Transverse colon (tissue), 4 donors: ENCODE results near the gene RALGPS1. TPM values are rescaled to one million over a fixed set of nuclear protein-coding genes. Genes with fewer than 3 reads are reported as not detected.
A peak's percentile ranks its signal among the peaks of the same experiment; 100 is the strongest.

Experiments
- DNase-seq: peaks from one replicate; pipeline ENCODE4 v3.0.0-alpha.2; 2019
- H3K27ac ChIP-seq, 4 donors: fragments of 200-600 bp; sonication (generic); 2 replicates each; pipeline ENCODE4 v1.5.1; 2016 to 2018; ENCODE audit warnings: inconsistent platforms in 4 of 4
- H3K27me3 ChIP-seq: fragments of 200-600 bp; sonication (generic); 2 replicates; pipeline ENCODE4 v1.5.1; 2017; ENCODE audit warnings: inconsistent platforms
- H3K36me3 ChIP-seq, 4 donors: fragments of 200-600 bp; sonication (generic); 2 replicates each; pipeline ENCODE4 v1.5.1; 2017 to 2019; ENCODE audit warnings: inconsistent platforms in 4 of 4
- H3K4me1 ChIP-seq, 4 donors: fragments of 200-600 bp; sonication (generic); 2 replicates each; pipeline ENCODE4 v1.5.1; 2017 to 2020; ENCODE audit warnings: inconsistent platforms in 4 of 4
- H3K4me3 ChIP-seq, 4 donors: fragments of 200-600 bp; sonication (generic); 1 replicate in 1 of 4; 2 replicates in 3 of 4; pipeline versions ENCODE4 v1.5.1 to v1.6.1; 2017 to 2019; ENCODE audit warnings: inconsistent platforms in 4 of 4
- H3K9me3 ChIP-seq, 2 donors: fragments of 200-600 bp; sonication (generic); 2 replicates each; pipeline ENCODE4 v1.5.1; 2017 to 2019; ENCODE audit warnings: inconsistent platforms in 2 of 2
- EP300 ChIP-seq: sonication (generic); formaldehyde crosslinking; IDR thresholded peaks from one replicate; pipeline ENCODE4 v1.6.1; 2017; ENCODE audit warnings: antibody characterized with exemption, low read depth
- POLR2A ChIP-seq: fragments of 450-650 bp; IDR thresholded peaks from one replicate; pipeline ENCODE4 v1.6.1; 2016; ENCODE audit warnings: antibody characterized with exemption, mild to moderate bottlenecking, moderate library complexity
- POLR2AphosphoS5 ChIP-seq, 3 donors: sonication (generic); formaldehyde crosslinking; IDR thresholded peaks; one replicate each; pipeline ENCODE4 v1.6.1; 2016; ENCODE audit warnings: antibody characterized with exemption in 3 of 3
- WGBS, 2 donors: methylation state at CpG; one replicate each; pipeline ENCODE4 v1.1.5; 2018; ENCODE audit warnings: low coverage in 1 of 2; 5-methylcytosine and 5-hydroxymethylcytosine counted together
- in situ Hi-C, 4 donors: fragments of 200-750 bp; cut with MboI; loops; one replicate each; pipeline versions ENCODE4 v1.15.0 to v1.15.1; 2017; ENCODE audit warnings: low sequenced_read_pairs in 3 of 4, low pct_ligation_motif_present in 1 of 4, low pct_unique_long_range_greater_than_20kb in 1 of 4
- intact Hi-C: fragments of 100-400 bp; cut with DNase I; formaldehyde crosslinking; loops from one replicate; pipeline ENCODE4 v1.15.1; 2023; ENCODE audit warnings: low total_unique reads
- total RNA-seq, 4 donors: library from RNA; depleted of rRNA; stranded (reverse); fragments of >200 nt; gene quantifications; one replicate each; pipeline ENCODE4 v1.1.0, GENCODE V29; 2016
- TF ChIP-seq, protein P1 (sequence below), 5 experiments: fragments of 200-600 bp in 3 of 5; fragments of 450-650 bp in 2 of 5; sonication (generic) in 3 of 5; IDR thresholded peaks; 1 replicate in 2 of 5; 2 replicates in 3 of 5; pipeline ENCODE4 v1.5.1; 2016 to 2017; ENCODE audit warnings: antibody characterized with exemption in 5 of 5, inconsistent platforms in 3 of 5, mild to moderate bottlenecking in 2 of 5, moderate library complexity in 1 of 5

RALGPS1 gene
- total RNA-seq, 4 donors from 2014 or later, result 46.0 to 119 (median 87.6) TPM

DNA sequence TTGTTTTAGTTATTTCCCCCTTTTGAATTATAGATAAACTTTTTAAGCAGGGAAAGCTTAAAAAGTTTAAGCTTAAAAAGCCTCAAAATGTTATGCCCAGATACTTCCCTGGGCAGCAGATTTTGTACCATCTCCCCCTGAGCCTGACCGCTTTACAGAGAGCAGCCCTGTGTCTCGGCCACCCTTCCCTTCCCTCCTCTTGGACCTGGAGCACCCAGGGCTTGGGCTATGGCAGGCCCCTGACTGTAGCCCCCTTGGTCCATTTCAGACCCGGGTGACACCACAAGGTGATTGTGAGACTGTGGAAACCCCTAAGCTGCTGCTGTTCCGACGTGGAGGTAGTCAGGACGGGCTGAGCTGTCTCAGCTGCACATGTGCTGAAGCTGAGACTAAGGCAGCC, 97.7 kb downstream of the RALGPS1 start:
- H3K27ac ChIP-seq, result peak overlapping the region in 1 of 4 donors; percentile 26
- in situ Hi-C loops, result no loop called here

DNA sequence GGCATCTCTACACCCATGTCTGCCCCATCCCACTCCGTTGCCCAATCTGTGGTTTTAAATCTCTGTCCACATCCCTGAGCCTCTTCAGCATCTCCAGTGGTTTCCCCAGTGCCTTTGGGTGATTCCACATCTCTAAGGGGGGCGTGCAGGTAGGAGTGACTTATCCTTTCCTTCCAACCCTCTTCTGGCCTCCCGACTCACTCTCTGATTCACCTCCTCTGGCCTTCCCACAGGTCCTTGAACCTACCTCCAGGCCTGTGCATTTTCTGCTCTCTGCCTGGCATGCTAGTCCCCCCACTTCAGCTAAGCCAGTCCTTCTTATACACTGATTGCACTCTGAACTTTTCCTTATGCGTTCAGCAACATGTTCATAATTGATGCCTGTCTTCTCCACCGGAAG, 99.0 kb downstream of the RALGPS1 start:
- in situ Hi-C loops (no loop called here), intact Hi-C loops (no loop called here)
- no peak overlapping the region for H3K4me3 ChIP-seq
- no peak for TF ChIP-seq POLR2A
- TF ChIP-seq EP300, result no peak
- no peak for TF ChIP-seq POLR2AphosphoS5 (IDR thresholded peaks at IDR 0.05)
- TF ChIP-seq, protein P1, sequence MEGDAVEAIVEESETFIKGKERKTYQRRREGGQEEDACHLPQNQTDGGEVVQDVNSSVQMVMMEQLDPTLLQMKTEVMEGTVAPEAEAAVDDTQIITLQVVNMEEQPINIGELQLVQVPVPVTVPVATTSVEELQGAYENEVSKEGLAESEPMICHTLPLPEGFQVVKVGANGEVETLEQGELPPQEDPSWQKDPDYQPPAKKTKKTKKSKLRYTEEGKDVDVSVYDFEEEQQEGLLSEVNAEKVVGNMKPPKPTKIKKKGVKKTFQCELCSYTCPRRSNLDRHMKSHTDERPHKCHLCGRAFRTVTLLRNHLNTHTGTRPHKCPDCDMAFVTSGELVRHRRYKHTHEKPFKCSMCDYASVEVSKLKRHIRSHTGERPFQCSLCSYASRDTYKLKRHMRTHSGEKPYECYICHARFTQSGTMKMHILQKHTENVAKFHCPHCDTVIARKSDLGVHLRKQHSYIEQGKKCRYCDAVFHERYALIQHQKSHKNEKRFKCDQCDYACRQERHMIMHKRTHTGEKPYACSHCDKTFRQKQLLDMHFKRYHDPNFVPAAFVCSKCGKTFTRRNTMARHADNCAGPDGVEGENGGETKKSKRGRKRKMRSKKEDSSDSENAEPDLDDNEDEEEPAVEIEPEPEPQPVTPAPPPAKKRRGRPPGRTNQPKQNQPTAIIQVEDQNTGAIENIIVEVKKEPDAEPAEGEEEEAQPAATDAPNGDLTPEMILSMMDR (IDR thresholded peaks at IDR 0.05), result no peak
- 60 to 95% methylated on average over 1 to 5 of the region's 5 CpGs for WGBS, 2 donors
- no peaks in the 10 kb centered on the region for H3K36me3 ChIP-seq
- no peaks in the 10 kb centered on the region for H3K27me3 ChIP-seq
- DNase-seq, result no peak
- peak overlapping the region; percentile 11 to 65 (median 56) for H3K27ac ChIP-seq
- H3K9me3 ChIP-seq, result no peaks in the 10 kb centered on the region
- peaks cover 5 to 18% (median 14%) of the 10 kb centered on the region in 4 donors for H3K4me1 ChIP-seq

More for the DNA sequence above, 97.7 kb downstream of the RALGPS1 start:
- H3K4me3 ChIP-seq, result no peak overlapping the region
- no peaks in the 10 kb centered on the region for H3K9me3 ChIP-seq
- H3K4me1 ChIP-seq, result peaks cover 5 to 18% (median 14%) of the 10 kb centered on the region in 4 donors
- no peaks in the 10 kb centered on the region for H3K27me3 ChIP-seq
- DNase-seq, result no peak
- intact Hi-C loops, result no loop called here
- 87% methylated on average over 6 of the region's 6 CpGs; no CpG with 5 or more reads in 1 of the 2 donors for WGBS, 2 donors
- H3K36me3 ChIP-seq, result no peaks in the 10 kb centered on the region
- no peak for TF ChIP-seq POLR2A
- TF ChIP-seq POLR2AphosphoS5 (IDR thresholded peaks at IDR 0.05), result no peak
- TF ChIP-seq EP300, result no peak
- TF ChIP-seq, protein P1 (IDR thresholded peaks at IDR 0.05), result no peak

DNA sequence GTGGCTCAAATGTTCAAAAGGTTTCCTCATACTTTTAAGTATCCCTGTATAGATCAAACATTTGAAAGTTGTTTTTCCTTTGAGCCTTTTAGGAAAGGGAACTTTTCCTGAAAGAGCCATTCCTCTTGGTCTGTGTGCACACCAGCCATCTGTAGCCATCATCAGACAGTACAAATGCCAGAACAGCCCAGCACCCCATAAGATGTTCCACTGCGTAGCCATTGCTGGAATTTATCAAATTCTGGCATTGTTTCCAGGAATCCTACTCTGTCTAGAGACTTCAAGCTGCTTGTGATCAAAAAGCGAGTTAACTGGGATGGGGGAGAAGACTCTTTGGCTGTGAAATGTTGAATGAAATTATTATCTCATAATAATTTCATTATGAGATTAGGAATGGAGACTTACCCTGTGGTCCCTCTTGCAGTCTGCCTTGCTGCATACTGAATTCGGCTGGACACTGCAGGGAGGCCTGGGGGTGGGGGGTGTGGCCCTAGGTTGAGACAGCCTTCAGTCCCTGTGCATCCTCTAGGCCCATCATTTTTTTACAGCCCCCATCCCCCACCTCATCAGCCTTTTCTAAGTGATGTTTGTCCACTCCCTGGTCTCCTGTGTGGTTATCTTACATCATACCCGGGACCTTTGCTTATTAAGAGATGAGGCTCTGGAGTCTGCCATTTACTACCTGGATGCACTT, 99.8 kb downstream of the RALGPS1 start:
- in situ Hi-C loops, result no loop called here
- H3K36me3 ChIP-seq, result no peaks in the 10 kb centered on the region
- TF ChIP-seq, protein P1 (IDR thresholded peaks at IDR 0.05), result no peak
- peak; percentile 47 for TF ChIP-seq EP300
- peak; percentile 31 to 63 (median 41) for TF ChIP-seq POLR2AphosphoS5 (IDR thresholded peaks at IDR 0.05)
- no peak for TF ChIP-seq POLR2A
- no peak overlapping the region for H3K4me3 ChIP-seq
- intact Hi-C loops, result no loop called here
- no peaks in the 10 kb centered on the region for H3K9me3 ChIP-seq
- peak overlapping the region; percentile 11 to 65 (median 56) for H3K27ac ChIP-seq
- peaks cover 5 to 18% (median 14%) of the 10 kb centered on the region in 4 donors for H3K4me1 ChIP-seq
- H3K27me3 ChIP-seq, result no peaks in the 10 kb centered on the region
- DNase-seq, result no peak
- 78 to 90% methylated on average over 2 to 4 of the region's 4 CpGs for WGBS, 2 donors

DNA sequence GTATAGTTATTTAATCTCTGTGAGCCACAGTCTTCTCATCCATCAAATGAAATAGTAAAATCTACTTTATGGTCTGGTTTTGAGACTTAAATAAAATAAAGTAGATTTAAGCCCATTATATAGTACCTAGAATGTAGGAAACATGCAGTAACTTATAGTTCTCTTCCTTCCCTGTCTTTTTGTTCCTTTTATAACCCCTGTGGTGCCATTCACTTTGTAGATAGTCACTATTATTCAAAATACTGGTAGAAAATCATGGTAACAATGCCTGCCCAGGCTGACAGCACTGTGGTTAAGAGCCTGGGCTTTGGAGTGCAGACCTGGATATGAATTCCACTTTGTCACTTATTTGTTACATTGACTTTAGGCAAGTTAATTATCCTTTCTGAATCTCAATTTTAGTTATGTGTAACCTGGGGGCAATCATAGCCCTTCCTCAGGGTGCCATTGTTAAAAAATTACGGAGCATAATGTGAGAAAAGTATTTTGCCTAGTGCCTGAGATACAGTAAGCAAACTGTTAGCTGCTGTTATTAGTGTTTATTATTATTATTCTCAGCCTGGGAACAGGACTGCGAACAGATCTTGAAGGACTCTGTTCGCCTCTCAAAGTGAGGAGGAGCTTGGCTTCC, 100.4 kb downstream of the RALGPS1 start:
- WGBS, 2 donors, result 89% methylated on average over 3 of the region's 3 CpGs; no CpG with 5 or more reads in 1 of the 2 donors

More for the DNA sequence above, 100.4 kb downstream of the RALGPS1 start:
- Histone ChIP-seq H3K36me3 (no peaks in the 10 kb centered on the region), H3K27ac (peak overlapping the region in 3 of 4 donors; percentile 11 to 65 (median 53)), H3K27me3 (no peaks in the 10 kb centered on the region), H3K9me3 (no peaks in the 10 kb centered on the region), H3K4me1 (peaks cover 5 to 18% (median 14%) of the 10 kb centered on the region in 4 donors), H3K4me3 (no peak overlapping the region)
- intact Hi-C loops (no loop called here), in situ Hi-C loops (no loop called here)
- TF ChIP-seq POLR2A (no peak), POLR2AphosphoS5 (IDR thresholded peaks at IDR 0.05) (no peak), EP300 (no peak)
- TF ChIP-seq, protein P1 (IDR thresholded peaks at IDR 0.05), result no peak
- no peak for DNase-seq
